ENCODE results near the gene PLK4.

PLK4 gene

DNA sequence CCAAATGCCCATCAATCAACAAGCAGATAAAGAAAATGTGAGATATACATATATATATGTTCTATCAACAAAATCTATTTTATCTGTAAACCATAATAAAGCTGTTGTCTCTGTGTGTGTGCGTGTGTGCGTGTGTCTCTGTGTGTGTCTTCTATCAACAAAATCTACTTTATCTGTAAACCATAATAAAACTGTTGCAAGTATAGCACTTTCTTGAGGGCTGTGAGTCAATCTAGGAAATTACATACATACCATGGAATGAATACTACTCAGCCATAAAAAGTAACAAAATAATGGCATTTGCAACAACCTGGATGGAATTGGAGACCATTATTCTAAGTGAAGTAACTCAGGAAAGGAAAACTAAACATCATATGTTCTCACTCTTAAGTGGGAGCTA is 12.5 kb upstream of the PLK4 start:
- no peak overlapping the region for H3K4ac ChIP-seq (ENCODE audit: low read length)
- no peaks in the 10 kb centered on the region for H3K27me3 ChIP-seq (ENCODE audit: control insufficient read depth in 3 of 3, insufficient read depth in 3 of 3, low read depth in 1 of 3, low read length in 3 of 3)
- no peak overlapping the region for H2BK12ac ChIP-seq (ENCODE audit: low read length)
- peaks cover 1 to 2% of the 10 kb centered on the region in 2 donors for H3K4me1 ChIP-seq (ENCODE audit: control insufficient read depth in 2 of 2, insufficient read depth in 1 of 2, low read depth in 1 of 2, low read length in 2 of 2)
- H4K91ac ChIP-seq (ENCODE audit: low read depth, low read length, poor library complexity), result no peak overlapping the region
- H3K4me3 ChIP-seq (ENCODE audit: low read length in 2 of 2), result no peak overlapping the region
- H3K4me2 ChIP-seq (ENCODE audit: insufficient read depth, low read length, poor library complexity, severe bottlenecking), result no peak overlapping the region
- peaks cover 0 to 5% of the 10 kb centered on the region in 2 donors for H3K9me3 ChIP-seq (replicated peaks in 1 of 2; ENCODE audit: control insufficient read depth in 2 of 2, insufficient read depth in 1 of 2, low read depth in 1 of 2, low read length in 2 of 2)
- no peak for DNase-seq (ENCODE audit: low spot score)
- no peak overlapping the region for H2BK15ac ChIP-seq (ENCODE audit: low read length)
- H3K14ac ChIP-seq (ENCODE audit: low read length), result no peak overlapping the region
- H2BK5ac ChIP-seq (ENCODE audit: low read length), result no peak overlapping the region
- H3K27ac ChIP-seq (replicated peaks; ENCODE audit: low read length), result no peak overlapping the region
- H3K9ac ChIP-seq (ENCODE audit: low read depth, low read length, poor library complexity), result no peak overlapping the region
- no peak overlapping the region for H3K23ac ChIP-seq (ENCODE audit: low read depth, low read length, poor library complexity)
- no peak overlapping the region for H3K18ac ChIP-seq (ENCODE audit: low read length)
- H3K36me3 ChIP-seq (replicated peaks in 1 of 2; ENCODE audit: control insufficient read depth in 2 of 2, insufficient read depth in 2 of 2, low read length in 2 of 2), result no peaks in the 10 kb centered on the region
- WGBS, 2 donors (ENCODE audit: extremely low coverage in 2 of 2, insufficient read length in 2 of 2, insufficient replicate concordance in 1 of 2), result no CpG with 5 or more reads among the region's 2 CpGs
- no peak overlapping the region for H2AFZ ChIP-seq (ENCODE audit: low read length)
- H4K8ac ChIP-seq (ENCODE audit: low read depth, low read length), result no peak overlapping the region
- no peak overlapping the region for H2AK5ac ChIP-seq (ENCODE audit: low read depth, low read length)
- no peak overlapping the region for H2BK120ac ChIP-seq (ENCODE audit: low read depth, low read length)
- no peaks in the 10 kb centered on the region for H3K79me1 ChIP-seq (ENCODE audit: low read depth, low read length)

DNA sequence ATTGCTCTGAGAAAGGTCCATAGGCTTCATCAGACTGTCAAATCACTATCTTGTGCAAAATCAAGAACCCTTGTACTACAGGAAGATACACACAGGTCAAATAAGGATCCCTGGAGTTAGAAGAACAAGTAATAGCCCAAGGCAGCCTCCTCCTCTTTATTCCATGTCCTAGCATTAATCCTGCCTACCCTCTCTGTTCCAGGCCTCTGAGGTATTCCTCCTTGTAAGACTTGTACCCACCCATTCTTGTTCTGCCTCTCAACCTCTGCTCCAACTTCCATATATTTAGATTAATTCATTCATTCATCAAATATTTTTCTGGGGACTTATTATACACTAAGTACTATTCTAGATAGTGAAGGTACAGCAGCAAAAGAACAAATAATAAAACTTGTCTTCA is 10.4 kb upstream of the PLK4 start:
- Histone ChIP-seq H3K4ac (ENCODE audit: low read length) (no peak overlapping the region), H2BK5ac (ENCODE audit: low read length) (no peak overlapping the region), H3K4me3 (ENCODE audit: low read length in 2 of 2) (no peak overlapping the region), H2AK5ac (ENCODE audit: low read depth, low read length) (no peak overlapping the region), H3K23ac (ENCODE audit: low read depth, low read length, poor library complexity) (no peak overlapping the region), H3K79me1 (ENCODE audit: low read depth, low read length) (no peaks in the 10 kb centered on the region), H3K14ac (ENCODE audit: low read length) (no peak overlapping the region), H3K9ac (ENCODE audit: low read depth, low read length, poor library complexity) (no peak overlapping the region), H4K91ac (ENCODE audit: low read depth, low read length, poor library complexity) (no peak overlapping the region), H3K9me3 (replicated peaks in 1 of 2; ENCODE audit: control insufficient read depth in 2 of 2, insufficient read depth in 1 of 2, low read depth in 1 of 2, low read length in 2 of 2) (peaks cover 0 to 9% of the 10 kb centered on the region in 2 donors), H3K27me3 (ENCODE audit: control insufficient read depth in 3 of 3, insufficient read depth in 3 of 3, low read depth in 1 of 3, low read length in 3 of 3) (no peaks in the 10 kb centered on the region), H3K27ac (replicated peaks; ENCODE audit: low read length) (no peak overlapping the region), H2BK15ac (ENCODE audit: low read length) (no peak overlapping the region), H3K4me1 (ENCODE audit: control insufficient read depth in 2 of 2, insufficient read depth in 1 of 2, low read depth in 1 of 2, low read length in 2 of 2) (peaks cover 1 to 2% of the 10 kb centered on the region in 2 donors), H2BK120ac (ENCODE audit: low read depth, low read length) (no peak overlapping the region), H3K18ac (ENCODE audit: low read length) (no peak overlapping the region), H2BK12ac (ENCODE audit: low read length) (no peak overlapping the region), H3K36me3 (replicated peaks in 1 of 2; ENCODE audit: control insufficient read depth in 2 of 2, insufficient read depth in 2 of 2, low read length in 2 of 2) (peaks cover 0 to 11% of the 10 kb centered on the region in 2 donors), H4K8ac (ENCODE audit: low read depth, low read length) (no peak overlapping the region), H3K4me2 (ENCODE audit: insufficient read depth, low read length, poor library complexity, severe bottlenecking) (no peak overlapping the region), H2AFZ (ENCODE audit: low read length) (no peak overlapping the region)
- DNase-seq (ENCODE audit: low spot score), result no peak

DNA sequence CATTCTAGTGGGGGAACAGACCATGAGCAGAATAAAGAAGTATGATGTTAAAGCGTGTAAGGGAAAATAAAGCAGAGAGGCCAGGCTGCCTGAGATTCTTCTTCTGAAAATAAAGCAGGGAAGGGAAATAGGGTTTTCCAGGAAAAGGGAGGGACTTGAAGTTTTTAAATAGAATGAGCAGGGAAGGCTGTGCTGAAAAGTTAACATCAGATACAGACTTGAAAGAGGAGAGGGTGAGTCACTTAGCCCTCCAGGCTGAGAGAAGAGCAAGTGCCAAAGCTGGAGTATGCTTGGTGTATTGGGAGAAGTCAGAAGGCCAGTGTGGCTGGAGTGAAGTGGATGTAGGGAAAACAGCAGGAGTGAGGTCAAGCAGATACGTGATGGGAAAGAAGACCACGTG is 10.0 kb upstream of the PLK4 start:
- no CpG with 5 or more reads among the region's 3 CpGs for WGBS, 2 donors (ENCODE audit: extremely low coverage in 2 of 2, insufficient read length in 2 of 2, insufficient replicate concordance in 1 of 2)
- no peak overlapping the region for H4K8ac ChIP-seq (ENCODE audit: low read depth, low read length)
- no peak overlapping the region for H3K9ac ChIP-seq (ENCODE audit: low read depth, low read length, poor library complexity)
- H3K79me1 ChIP-seq (ENCODE audit: low read depth, low read length), result no peaks in the 10 kb centered on the region
- no peak overlapping the region for H3K4me2 ChIP-seq (ENCODE audit: insufficient read depth, low read length, poor library complexity, severe bottlenecking)
- no peak for DNase-seq (ENCODE audit: low spot score)
- H3K4me1 ChIP-seq (ENCODE audit: control insufficient read depth in 2 of 2, insufficient read depth in 1 of 2, low read depth in 1 of 2, low read length in 2 of 2), result peaks cover 1 to 2% of the 10 kb centered on the region in 2 donors
- H2BK5ac ChIP-seq (ENCODE audit: low read length), result no peak overlapping the region
- H3K36me3 ChIP-seq (replicated peaks in 1 of 2; ENCODE audit: control insufficient read depth in 2 of 2, insufficient read depth in 2 of 2, low read length in 2 of 2), result peaks cover 0 to 15% of the 10 kb centered on the region in 2 donors
- no peak overlapping the region for H4K91ac ChIP-seq (ENCODE audit: low read depth, low read length, poor library complexity)
- no peak overlapping the region for H2AK5ac ChIP-seq (ENCODE audit: low read depth, low read length)
- no peak overlapping the region for H2AFZ ChIP-seq (ENCODE audit: low read length)
- no peak overlapping the region for H3K4me3 ChIP-seq (ENCODE audit: low read length in 2 of 2)
- H3K27ac ChIP-seq (replicated peaks; ENCODE audit: low read length), result no peak overlapping the region
- H2BK15ac ChIP-seq (ENCODE audit: low read length), result no peak overlapping the region
- H2BK120ac ChIP-seq (ENCODE audit: low read depth, low read length), result no peak overlapping the region
- H3K23ac ChIP-seq (ENCODE audit: low read depth, low read length, poor library complexity), result no peak overlapping the region
- H3K27me3 ChIP-seq (ENCODE audit: control insufficient read depth in 3 of 3, insufficient read depth in 3 of 3, low read depth in 1 of 3, low read length in 3 of 3), result no peaks in the 10 kb centered on the region
- no peak overlapping the region for H3K4ac ChIP-seq (ENCODE audit: low read length)
- H3K14ac ChIP-seq (ENCODE audit: low read length), result no peak overlapping the region
- no peak overlapping the region for H3K18ac ChIP-seq (ENCODE audit: low read length)
- peaks cover 0 to 9% of the 10 kb centered on the region in 2 donors for H3K9me3 ChIP-seq (replicated peaks in 1 of 2; ENCODE audit: control insufficient read depth in 2 of 2, insufficient read depth in 1 of 2, low read depth in 1 of 2, low read length in 2 of 2)
- no peak overlapping the region for H2BK12ac ChIP-seq (ENCODE audit: low read length)

DNA sequence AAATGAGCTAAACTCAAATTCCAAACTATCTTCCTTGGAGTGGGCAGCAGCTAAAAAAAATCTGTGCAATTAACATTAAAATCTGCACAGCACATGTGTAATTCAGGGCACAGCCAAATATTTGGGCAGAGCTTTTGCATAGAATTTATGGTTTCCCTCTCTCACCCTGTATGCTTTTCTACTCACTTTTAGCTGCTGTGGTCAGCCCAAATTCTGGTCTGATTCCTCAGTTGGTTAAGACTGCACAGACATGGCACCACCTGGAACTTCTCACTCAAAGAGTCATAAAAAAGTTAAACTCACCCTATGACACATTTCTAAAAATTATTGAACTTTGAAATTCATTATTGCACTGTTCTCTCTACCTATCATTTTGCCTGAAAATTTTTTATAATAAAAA is 4.9 kb upstream of the PLK4 start:
- Histone ChIP-seq H3K14ac (ENCODE audit: low read length) (no peak overlapping the region), H3K23ac (ENCODE audit: low read depth, low read length, poor library complexity) (no peak overlapping the region), H2BK15ac (ENCODE audit: low read length) (no peak overlapping the region), H4K91ac (ENCODE audit: low read depth, low read length, poor library complexity) (no peak overlapping the region), H3K27ac (replicated peaks; ENCODE audit: low read length) (no peak overlapping the region), H2AFZ (ENCODE audit: low read length) (no peak overlapping the region), H3K27me3 (ENCODE audit: control insufficient read depth in 3 of 3, insufficient read depth in 3 of 3, low read depth in 1 of 3, low read length in 3 of 3) (no peaks in the 10 kb centered on the region), H3K18ac (ENCODE audit: low read length) (no peak overlapping the region), H3K4me2 (ENCODE audit: insufficient read depth, low read length, poor library complexity, severe bottlenecking) (no peak overlapping the region), H2BK120ac (ENCODE audit: low read depth, low read length) (no peak overlapping the region), H2BK5ac (ENCODE audit: low read length) (no peak overlapping the region), H3K9ac (ENCODE audit: low read depth, low read length, poor library complexity) (no peak overlapping the region), H2BK12ac (ENCODE audit: low read length) (no peak overlapping the region), H3K4me1 (ENCODE audit: control insufficient read depth in 2 of 2, insufficient read depth in 1 of 2, low read depth in 1 of 2, low read length in 2 of 2) (peaks cover under 1 to 1% of the 10 kb centered on the region in 2 donors), H2AK5ac (ENCODE audit: low read depth, low read length) (no peak overlapping the region), H3K4ac (ENCODE audit: low read length) (no peak overlapping the region), H3K4me3 (ENCODE audit: low read length in 2 of 2) (no peak overlapping the region), H4K8ac (ENCODE audit: low read depth, low read length) (no peak overlapping the region), H3K9me3 (replicated peaks in 1 of 2; ENCODE audit: control insufficient read depth in 2 of 2, insufficient read depth in 1 of 2, low read depth in 1 of 2, low read length in 2 of 2) (peaks cover 0 to 9% of the 10 kb centered on the region in 2 donors), H3K36me3 (replicated peaks in 1 of 2; ENCODE audit: control insufficient read depth in 2 of 2, insufficient read depth in 2 of 2, low read length in 2 of 2) (peaks cover 0 to 21% of the 10 kb centered on the region in 2 donors), H3K79me1 (ENCODE audit: low read depth, low read length) (no peaks in the 10 kb centered on the region)
- DNase-seq (ENCODE audit: low spot score), result no peak

Data from neuronal stem cell (in vitro differentiated cells).